ENCODE measurements around the gene SEPTIN8. TPM values are rescaled to one million over a fixed set of nuclear protein-coding genes. Genes with fewer than 3 reads are reported as not detected.

Gene SEPTIN8
- total and polyA plus RNA-seq, 2 of the 8 experiments (the other 6 are each of a cell fraction or from before 2014, with no cell fraction given) = 21.2 to 33.0 TPM

GRCh38 chr5:132751444-132751843, 25.6 kb downstream of the SEPTIN8 start:
- FAIRE-seq (no peak), DNase-seq (ENCODE audit: low read depth in 1 of 2, low spot score in 2 of 2) (no peak)
- Histone ChIP-seq H2AK5ac (ENCODE audit: low read depth, low read length) (no peak overlapping the region), H3K23me2 (ENCODE audit: low read depth, low read length) (peaks cover 7% of the 10 kb centered on the region; the same call in 1 of the 2 replicates), H4K5ac (ENCODE audit: insufficient read length, low read depth, low read length) (no peak overlapping the region), H3K4me2 (ENCODE audit: insufficient read depth in 1 of 2, low read depth in 2 of 2, low read length in 2 of 2) (no peak overlapping the region), H3K79me2 (ENCODE audit: control insufficient read depth in 1 of 2, insufficient read depth in 2 of 2, low read length in 2 of 2) (no peaks in the 10 kb centered on the region), H2BK20ac (ENCODE audit: low read length) (no peak overlapping the region), H3K27ac (ENCODE audit: low read depth, low read length) (no peak overlapping the region), H3K4ac (replicated peaks; ENCODE audit: insufficient read length, low read depth, low read length) (no peak overlapping the region), H4K8ac (ENCODE audit: extremely low read depth, insufficient read depth, low read length) (no peak overlapping the region), H2AFZ (ENCODE audit: low read length) (no peak overlapping the region), H4K20me1 (replicated peaks in 1 of 2; ENCODE audit: control insufficient read depth in 1 of 2, insufficient read depth in 2 of 2, low read length in 2 of 2) (peaks cover 0 to 2% of the 10 kb centered on the region in 2 experiments), H3K9me3 (ENCODE audit: insufficient read depth in 2 of 2, low read depth in 1 of 2, low read length in 1 of 2) (no peaks in the 10 kb centered on the region), H3K36me3 (ENCODE audit: control insufficient read depth in 2 of 4, insufficient read depth in 4 of 4, low read length in 3 of 4) (peaks cover 0 to 7% (median 0%) of the 10 kb centered on the region in 4 experiments; a peak in 1 of 8 replicates), H3K18ac (ENCODE audit: extremely low read depth, low read length) (no peak overlapping the region), H4K91ac (replicated peaks; ENCODE audit: insufficient read length, low read length) (no peak overlapping the region), H3K27me3 (replicated peaks in 1 of 4; ENCODE audit: control insufficient read depth in 3 of 4, extremely low read depth in 1 of 4, insufficient read depth in 3 of 4, low read length in 3 of 4) (peaks cover 23 to 39% (median 34%) of the 10 kb centered on the region in 4 experiments), H3K23ac (ENCODE audit: insufficient read length) (no peak overlapping the region), H2BK15ac (ENCODE audit: low read length) (no peak overlapping the region), H3K14ac (ENCODE audit: insufficient read length) (no peak overlapping the region), H3K4me3 (ENCODE audit: extremely low read depth in 1 of 4, insufficient read depth in 2 of 4, low read depth in 3 of 4, low read length in 4 of 4) (no peak overlapping the region), H3K79me1 (ENCODE audit: low read depth, low read length) (no peaks in the 10 kb centered on the region), H3K4me1 (replicated peaks in 1 of 4; ENCODE audit: control insufficient read depth in 3 of 4, insufficient read depth in 4 of 4, low read length in 3 of 4) (peaks cover 0 to 10% (median 3%) of the 10 kb centered on the region in 4 experiments; a peak in 4 of 7 replicates), H3K9ac (replicated peaks in 1 of 4; ENCODE audit: extremely low read depth in 1 of 4, low read depth in 3 of 4, low read length in 3 of 4) (no peak overlapping the region), H3K56ac (replicated peaks; ENCODE audit: insufficient read length, low read depth, low read length) (no peak overlapping the region), H2BK120ac (replicated peaks; ENCODE audit: low read depth, low read length) (no peak overlapping the region), H2BK5ac (ENCODE audit: low read depth, low read length) (no peak overlapping the region), H2BK12ac (ENCODE audit: low read depth, low read length) (no peak overlapping the region)
- ChIA-PET POLR2A (ENCODE audit: partially characterized antibody) (interaction anchor here (0.9 kb wide), 1 partner anchor 10 kb away, joined by 3 read pairs; no protein-coding TSS in a partner anchor), CTCF (ENCODE audit: partially characterized antibody) (interaction anchor here (0.9 to 18.2 kb wide), 6 partner anchors 15 to 74 kb away, joined by 3 to 322 read pairs (median 7); partner anchors contain the start of gene SHROOM1)
- TF ChIP-seq RXRA (IDR thresholded peaks at IDR 0.05; ENCODE audit: insufficient read depth, low read depth, low read length) (no peak), SAP30 (IDR thresholded peaks at IDR 0.05; ENCODE audit: insufficient read depth, insufficient replicate concordance, low read length) (no peak), POLR2A (IDR thresholded peaks at IDR 0.05; ENCODE audit: control extremely low read depth in 1 of 2, low read depth in 2 of 2, low read length in 2 of 2) (no peak), HDAC6 (IDR thresholded peaks at IDR 0.05; ENCODE audit: low read depth, low read length) (no peak), KDM4A (IDR thresholded peaks at IDR 0.05; ENCODE audit: low read depth, low read length, severe bottlenecking) (no peak), GABPA (IDR thresholded peaks at IDR 0.05; ENCODE audit: borderline replicate concordance, insufficient read depth, low read length) (no peak), CBX5 (IDR thresholded peaks at IDR 0.05; ENCODE audit: low read depth, low read length) (no peak)
- WGBS, 2 experiments (ENCODE audit: extremely low coverage in 1 of 2, insufficient coverage in 1 of 2, insufficient read length in 1 of 2, insufficient replicate concordance in 2 of 2, low coverage in 1 of 2, low lambda C conversion rate in 2 of 2, missing lambda C conversion rate in 1 of 2) = 87% methylated on average over 7 of the region's 7 CpGs; no CpG with 5 or more reads in 1 of the 2 experiments

All from H1 (cell line).